Ecto neural progenitor cell (in vitro differentiated cells): Measurements from ENCODE around the gene TMEM203.
A peak's percentile ranks its signal among the peaks of the same experiment; 100 is the strongest.

Experiments used
- DNase-seq: peaks from one replicate; pipeline ENCODE4 v3.0.0-alpha.2; 2018; ENCODE audit warnings: low spot score

The TMEM203 gene

GRCh38 chr9:137164370-137165249 lies 40.8 kb downstream of the TMEM203 start:
- no peak for DNase-seq

- DNase-seq: no peak
These were observed 41.6 kb downstream of the TMEM203 start for GRCh38 chr9:137163805-137164204.

DNA sequence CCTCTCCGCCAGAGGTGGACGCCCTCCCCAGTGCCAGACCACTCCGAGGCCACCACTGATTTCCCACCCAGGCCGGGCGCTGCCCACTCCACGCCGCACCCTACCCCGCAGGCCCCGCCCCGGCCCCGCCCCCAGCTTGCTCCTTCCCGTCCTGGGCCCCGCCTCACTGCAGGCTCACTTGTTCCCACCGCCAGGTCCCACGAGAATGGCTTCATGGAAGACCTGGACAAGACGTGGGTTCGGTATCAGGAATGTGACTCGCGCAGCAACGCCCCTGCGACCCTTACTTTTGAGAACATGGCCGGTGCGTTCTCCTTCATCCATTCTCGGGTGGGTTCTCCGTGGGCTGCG lies 42.1 kb downstream of the TMEM203 start:
- no peak for DNase-seq

DNA sequence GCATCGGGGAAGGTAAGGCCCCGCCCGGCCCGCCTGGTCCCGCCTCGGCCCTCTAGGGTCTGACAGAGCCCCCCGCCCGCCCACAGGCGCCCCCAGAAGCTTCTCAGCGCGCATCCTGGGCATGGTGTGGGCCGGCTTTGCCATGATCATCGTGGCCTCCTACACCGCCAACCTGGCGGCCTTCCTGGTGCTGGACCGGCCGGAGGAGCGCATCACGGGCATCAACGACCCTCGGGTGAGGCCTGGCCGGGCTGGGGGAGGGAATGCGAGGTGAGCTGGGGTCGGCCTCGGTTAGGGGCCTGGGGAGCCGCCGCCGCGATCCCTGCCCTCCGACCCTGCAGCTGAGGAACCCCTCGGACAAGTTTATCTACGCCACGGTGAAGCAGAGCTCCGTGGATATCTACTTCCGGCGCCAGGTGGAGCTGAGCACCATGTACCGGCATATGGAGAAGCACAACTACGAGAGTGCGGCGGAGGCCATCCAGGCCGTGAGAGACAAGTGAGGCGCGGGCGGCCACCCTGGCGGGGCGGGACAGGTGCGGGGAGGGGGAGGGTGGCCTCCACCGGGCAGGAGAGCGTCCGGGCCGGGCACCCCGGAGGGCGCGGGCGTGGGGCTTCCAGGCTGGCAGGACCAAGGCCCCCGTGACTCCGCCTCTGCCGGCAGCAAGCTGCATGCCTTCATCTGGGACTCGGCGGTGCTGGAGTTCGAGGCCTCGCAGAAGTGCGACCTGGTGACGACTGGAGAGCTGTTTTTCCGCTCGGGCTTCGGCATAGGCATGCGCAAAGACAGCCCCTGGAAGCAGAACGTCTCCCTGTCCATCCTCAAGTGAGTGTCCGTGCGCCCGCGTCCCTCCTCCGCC lies 42.7 kb downstream of the TMEM203 start:
- DNase-seq: no peak

- no peak for DNase-seq
These were observed 43.6 kb downstream of the TMEM203 start for GRCh38 chr9:137161558-137162486.

- DNase-seq: no peak
These were observed 44.5 kb downstream of the TMEM203 start for GRCh38 chr9:137160716-137161557.

GRCh38 chr9:137160054-137160425 lies 45.4 kb downstream of the TMEM203 start:
- no peak for DNase-seq

DNA sequence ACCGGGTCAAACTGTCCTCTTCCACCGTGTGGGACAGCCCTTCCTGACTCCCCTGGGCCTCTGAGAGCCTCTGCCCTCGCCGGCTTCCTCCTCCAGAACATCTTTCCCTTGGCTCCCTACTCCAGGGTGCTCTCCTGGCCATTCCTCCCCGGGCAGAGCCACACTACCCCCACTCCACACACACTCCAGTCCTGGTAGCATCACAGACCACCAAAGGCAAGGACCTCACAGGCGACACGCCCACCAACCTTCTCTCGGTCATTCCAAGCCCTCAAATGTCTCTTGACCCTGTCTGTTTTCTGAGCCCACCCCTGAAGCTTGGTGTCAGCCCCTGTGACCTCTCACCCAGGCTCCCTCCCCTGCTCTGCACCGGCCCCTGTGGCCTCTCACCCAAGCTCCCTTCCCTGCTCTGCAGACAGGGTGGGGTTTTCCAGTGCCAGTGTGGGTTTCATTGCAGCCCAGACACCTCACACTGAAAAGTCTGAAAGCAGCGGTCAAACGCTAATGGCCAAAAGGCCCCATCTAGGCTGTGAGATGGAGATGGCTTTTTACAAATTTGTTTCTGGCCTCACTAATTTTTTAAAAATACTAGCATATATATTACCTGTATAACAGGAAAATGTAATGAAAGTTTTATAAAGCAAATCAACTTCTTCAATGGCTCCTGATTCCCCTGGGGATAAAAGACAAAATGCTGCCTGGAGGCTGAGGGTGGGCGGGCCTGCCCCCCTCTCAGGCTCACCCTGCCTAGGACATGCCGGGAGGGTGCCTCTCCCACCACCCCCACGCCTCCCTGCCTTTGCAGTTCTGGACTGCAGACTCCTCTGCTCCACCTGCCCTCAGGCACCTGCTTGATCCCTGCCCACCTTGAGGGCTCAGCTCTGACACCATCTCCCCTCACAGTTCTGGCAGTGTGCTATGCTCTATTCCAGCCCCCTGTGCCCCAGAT lies 46.1 kb downstream of the TMEM203 start:
- DNase-seq: no peak

GRCh38 chr9:137158625-137159024 lies 46.8 kb downstream of the TMEM203 start:
- DNase-seq: no peak

DNA sequence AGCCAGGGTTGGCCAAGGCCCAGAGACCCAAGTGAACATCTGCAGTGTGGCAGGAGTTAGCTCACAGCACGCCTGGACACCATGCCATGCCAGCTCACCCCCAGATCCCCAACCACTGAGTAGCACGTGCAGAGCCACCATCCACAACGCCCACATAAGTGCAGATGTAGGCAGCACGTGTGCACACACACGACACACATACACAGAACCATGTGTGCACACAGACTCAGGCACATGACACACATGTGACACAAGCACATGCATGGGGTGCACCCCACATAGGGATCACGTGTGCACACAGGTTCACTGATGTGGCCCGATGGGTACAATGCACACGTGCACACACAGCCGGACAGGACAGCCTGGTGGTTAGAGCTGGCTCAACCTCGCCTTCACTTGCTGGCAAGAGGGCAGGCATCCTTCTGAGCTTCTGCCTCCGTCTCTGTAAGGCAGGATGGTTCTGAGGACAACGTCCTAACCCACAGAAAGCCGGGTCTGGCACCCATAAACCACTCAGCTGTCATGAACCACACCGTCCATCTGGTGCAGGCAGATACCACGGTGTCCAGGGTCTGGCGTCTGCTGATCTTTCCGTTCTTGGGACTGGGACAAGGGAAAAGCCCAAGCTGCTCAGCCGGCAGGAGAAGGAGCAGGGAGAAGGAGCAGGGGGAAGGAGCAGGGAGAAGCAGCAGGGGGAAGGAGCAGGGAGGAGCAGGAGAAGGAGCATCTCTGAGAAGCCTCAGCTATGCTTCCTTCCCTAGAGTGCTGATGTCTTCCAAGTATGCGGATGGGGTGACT lies 47.6 kb downstream of the TMEM203 start:
- no peak for DNase-seq

- DNase-seq: peak; percentile 79
These were observed 48.7 kb downstream of the TMEM203 start for GRCh38 chr9:137156567-137157375.
